ENCODE data around the gene CAMTA1.

- TF ChIP-seq, protein P1, sequence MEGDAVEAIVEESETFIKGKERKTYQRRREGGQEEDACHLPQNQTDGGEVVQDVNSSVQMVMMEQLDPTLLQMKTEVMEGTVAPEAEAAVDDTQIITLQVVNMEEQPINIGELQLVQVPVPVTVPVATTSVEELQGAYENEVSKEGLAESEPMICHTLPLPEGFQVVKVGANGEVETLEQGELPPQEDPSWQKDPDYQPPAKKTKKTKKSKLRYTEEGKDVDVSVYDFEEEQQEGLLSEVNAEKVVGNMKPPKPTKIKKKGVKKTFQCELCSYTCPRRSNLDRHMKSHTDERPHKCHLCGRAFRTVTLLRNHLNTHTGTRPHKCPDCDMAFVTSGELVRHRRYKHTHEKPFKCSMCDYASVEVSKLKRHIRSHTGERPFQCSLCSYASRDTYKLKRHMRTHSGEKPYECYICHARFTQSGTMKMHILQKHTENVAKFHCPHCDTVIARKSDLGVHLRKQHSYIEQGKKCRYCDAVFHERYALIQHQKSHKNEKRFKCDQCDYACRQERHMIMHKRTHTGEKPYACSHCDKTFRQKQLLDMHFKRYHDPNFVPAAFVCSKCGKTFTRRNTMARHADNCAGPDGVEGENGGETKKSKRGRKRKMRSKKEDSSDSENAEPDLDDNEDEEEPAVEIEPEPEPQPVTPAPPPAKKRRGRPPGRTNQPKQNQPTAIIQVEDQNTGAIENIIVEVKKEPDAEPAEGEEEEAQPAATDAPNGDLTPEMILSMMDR (tag by site-specific recombination; IDR thresholded peaks at IDR 0.05) = no peak
- TF ChIP-seq ZNF214 (tag by site-specific recombination; IDR thresholded peaks at IDR 0.05; ENCODE audit: borderline replicate concordance) (no peak), ZNF843 (tag by site-specific recombination; IDR thresholded peaks at IDR 0.05) (no peak), ZNF24 (tag by site-specific recombination; IDR thresholded peaks at IDR 0.05) (no peak), ZBTB7A (tag by site-specific recombination; IDR thresholded peaks at IDR 0.05; ENCODE audit: low read depth) (no peak), ZNF830 (tag by site-specific recombination; IDR thresholded peaks at IDR 0.05; ENCODE audit: low read depth) (no peak)
- TF ChIP-seq, protein P2, sequence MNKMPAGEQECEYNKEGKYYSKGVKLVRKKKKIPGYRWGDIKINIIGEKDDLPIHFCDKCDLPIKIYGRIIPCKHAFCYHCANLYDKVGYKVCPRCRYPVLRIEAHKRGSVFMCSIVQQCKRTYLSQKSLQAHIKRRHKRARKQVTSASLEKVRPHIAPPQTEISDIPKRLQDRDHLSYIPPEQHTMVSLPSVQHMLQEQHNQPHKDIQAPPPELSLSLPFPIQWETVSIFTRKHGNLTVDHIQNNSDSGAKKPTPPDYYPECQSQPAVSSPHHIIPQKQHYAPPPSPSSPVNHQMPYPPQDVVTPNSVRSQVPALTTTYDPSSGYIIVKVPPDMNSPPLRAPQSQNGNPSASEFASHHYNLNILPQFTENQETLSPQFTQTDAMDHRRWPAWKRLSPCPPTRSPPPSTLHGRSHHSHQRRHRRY (tag by site-specific recombination; IDR thresholded peaks at IDR 0.05) = no peak
These were observed 565.5 kb downstream of the CAMTA1 start for GRCh38 chr1:7350804-7351203.

Measured in HEK293 (cell line).